Superior temporal gyrus (tissue), 1 donor: Measurements from ENCODE around the gene C1RL.
"Not testable (repeated sequence)": the region's sequence is repeated elsewhere in the genome, so short reads cannot be mapped to it uniquely, and the experiment has no call there.

Experiments
- DNase-seq: peaks from one replicate; pipeline ENCODE4 v3.0.0-alpha.2; 2016; ENCODE audit errors: extremely low spot score

Gene C1RL

DNA sequence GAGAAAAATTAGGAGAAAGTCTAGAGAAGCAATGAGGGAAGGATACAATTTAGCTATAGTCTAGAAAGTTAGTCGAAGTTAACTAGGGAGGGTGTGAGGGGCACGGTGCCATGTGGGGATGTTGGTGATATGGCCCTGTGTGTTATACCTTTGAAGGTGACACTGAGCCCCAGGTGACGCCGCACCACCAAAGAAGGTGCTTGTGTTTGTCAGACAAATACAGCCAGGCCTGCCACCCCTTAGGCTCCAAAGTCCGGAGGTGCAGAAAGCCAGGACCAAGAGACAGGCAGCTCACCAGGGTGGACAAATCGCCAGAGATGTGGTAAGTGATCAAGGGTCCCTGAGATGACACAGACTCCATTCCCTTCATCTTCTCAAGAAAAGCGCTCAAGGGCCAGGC lies 47.4 kb downstream of the C1RL start:
- no peak for DNase-seq

DNA sequence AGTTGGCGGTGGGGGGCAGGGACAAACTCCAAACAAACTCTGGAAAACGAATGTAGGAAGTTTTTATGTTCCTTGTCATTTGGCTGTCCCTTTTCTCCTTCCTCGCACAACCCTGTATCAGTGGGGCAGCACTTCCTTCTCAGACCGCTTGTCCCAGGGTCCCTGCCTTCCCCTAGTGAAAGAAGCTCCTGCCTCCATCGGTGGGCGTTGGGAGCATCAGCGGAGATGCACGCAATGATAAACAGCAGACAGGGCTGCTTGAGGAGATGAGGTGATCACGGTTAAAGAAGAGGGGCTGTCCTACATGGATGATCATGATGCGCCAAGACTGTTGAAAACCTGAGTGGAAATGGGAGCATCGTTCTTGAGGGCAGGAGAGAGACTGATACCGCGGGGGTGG lies 47.9 kb downstream of the C1RL start:
- no peak for DNase-seq

DNA sequence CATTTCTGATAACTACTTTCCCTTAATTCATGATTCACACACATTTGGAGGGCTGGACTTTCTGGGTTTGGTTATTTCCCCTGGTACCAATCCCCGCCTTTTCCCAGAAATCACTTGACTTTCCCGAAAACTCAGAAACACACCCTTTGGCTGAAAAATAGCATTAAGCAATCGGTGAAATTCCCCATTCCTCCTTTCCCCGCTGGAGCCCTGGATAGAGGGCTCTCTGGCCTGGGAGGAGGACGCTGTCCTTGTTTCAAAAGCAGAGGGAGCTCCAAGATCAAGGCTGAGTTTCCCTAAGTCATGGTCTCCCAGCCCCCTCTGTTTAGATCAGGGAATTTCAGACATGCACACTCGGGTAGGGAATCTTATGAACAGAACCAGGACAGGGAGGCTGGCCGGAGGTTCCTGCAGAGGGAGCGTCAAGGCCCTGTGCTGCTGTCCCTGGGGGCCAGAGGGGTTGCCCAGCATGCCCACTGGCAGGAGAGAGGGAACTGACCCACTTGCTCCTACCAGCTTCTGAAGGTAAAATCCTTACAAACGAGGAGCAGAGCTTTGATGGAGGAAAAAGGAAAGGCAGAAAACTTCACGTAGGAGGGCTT lies 48.6 kb downstream of the C1RL start, which contains the start of gene C1S:
Gene C1S, plus strand, starts transcription at position 366 of the 602 bp plus-strand sequence. CDS start 1,195 bp downstream, outside the sequence.
- DNase-seq, result peak; percentile 39

DNA sequence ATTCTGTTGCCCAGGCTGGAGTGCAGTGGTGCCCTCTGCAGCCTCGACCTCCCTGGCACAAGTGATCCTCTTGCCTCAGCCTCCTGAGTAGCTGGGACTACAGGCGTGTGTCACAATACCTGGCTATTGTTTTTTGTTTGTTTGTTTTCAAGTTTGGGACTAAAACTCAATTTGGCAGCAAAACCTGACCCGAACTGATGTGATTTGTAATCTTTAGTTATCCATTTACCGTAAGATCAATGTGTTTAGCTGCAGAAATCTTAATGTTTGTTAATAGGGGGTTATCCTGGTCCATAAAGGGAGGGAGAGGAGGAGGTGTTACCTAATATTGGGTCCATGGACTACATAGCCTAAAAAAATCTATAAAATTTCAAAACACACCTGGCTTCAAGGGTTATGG lies 49.2 kb downstream of the C1RL start:
- DNase-seq, result no peak

DNA sequence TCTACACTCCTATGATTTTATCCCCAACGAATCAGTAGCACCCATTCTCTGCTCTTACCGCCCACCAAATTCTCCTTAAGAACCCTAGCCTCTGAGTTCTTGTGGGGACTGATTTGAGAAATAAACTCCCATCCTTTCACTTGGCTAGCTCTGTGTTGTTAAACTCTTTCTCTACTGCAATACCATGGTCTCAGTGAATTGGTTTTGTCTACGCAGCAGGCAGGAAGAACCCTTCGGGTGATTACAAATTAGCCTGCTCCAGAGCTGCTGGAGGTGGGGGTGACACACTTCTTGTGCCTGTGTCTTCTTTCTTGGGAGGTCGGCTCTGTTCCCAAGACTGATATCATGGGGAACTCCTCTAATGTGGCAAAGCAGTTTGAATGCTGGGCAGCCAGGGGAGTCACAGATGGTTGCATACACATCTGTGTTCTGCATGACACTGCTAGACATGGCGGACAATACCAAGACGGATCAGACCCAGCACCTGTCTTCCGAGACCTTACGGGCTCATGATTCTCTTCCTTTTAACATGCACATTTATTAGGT lies 50.1 kb downstream of the C1RL start:
- no peak for DNase-seq

DNA sequence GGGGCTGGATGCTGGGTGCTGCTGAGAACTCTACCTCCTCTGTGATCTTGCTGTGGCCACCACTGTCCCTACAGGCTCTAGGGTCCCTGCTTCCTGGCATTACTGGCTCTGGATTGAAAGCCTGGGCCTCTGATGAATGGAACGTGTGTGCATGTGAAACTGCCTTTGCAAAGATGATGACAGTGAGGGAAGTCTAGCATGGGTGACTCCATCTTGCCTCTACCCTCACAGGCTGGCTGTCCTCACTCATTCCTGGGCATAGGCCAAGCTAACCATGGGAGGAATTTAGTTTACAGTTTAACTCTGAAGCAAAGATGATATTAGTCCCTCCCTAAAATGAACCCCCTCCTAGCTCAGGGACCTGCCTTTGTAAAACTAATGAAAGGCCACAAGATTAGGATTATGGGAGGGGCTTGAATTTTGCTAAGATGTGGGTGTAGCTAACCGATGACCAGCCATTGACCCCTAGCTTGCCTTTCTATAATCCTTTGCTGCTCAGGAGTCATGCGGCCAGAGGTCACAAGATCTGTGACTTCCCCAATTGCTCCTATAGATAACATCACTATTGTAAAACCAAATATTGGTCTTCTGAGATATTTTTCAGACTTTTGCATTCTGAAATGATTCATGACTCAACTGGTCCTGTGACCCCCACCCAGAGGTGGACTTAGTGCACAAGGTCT lies 50.7 kb downstream of the C1RL start:
- DNase-seq, result no peak

DNA sequence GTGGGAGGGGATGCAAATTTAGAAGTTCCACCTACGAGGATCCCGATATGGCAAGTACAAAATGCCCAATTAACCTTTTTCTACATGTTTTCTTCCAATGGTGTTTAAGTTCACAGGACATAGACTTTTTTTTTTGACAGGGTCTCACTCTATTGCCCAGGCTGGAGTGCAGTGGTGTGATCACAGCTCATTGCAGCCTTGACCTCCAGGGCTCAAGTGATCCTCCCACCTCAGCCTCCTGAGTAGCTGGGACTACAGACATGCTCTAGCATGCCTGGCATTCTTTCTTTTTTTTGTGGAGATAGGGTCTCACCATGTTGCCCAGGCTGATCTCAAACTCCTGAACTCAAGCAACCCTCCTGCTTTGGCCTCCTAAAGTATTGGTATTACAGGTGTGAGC lies 53.3 kb downstream of the C1RL start:
- DNase-seq, result not testable (repeated sequence)

DNA sequence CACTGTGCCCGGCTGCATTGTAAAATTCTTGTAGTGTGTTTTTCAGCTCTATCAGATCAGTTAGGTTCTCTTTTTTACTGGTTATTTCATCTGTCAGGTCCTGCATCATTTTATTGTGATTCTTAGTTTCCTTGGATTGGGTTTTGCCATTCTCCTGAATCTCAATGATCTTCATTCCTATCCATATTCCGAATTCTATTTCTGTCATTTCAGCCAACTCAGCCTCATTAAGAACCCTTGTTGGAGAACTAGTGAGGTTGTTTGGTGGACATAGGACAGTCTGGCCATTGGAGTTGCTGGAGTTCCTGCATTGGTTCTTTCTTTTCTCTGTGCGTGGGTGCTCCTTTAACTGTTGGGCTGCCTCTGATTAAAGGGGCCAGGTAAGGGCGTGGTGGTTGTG lies 54.1 kb downstream of the C1RL start:
- DNase-seq, result no peak

DNA sequence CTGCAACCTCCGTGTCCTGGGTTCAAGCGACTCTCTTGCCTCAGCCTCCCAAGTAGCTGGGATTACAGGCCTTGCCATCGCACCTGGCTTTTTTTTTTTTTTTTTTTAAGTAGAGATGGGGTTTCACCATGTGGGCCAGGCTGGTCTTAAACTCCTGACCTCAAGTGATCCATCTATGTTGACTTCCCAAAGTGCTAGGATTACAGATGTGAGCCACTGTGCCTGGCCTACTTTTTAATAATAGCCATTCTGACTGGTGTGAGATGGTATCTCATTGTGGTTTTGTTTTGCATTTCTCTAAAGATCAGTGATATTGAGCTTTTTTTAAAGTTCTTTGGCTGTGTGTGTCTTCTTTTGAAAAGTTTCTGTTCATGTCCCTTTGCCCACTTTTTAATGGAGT lies 59.0 kb downstream of the C1RL start:
- DNase-seq, result not testable (repeated sequence)

DNA sequence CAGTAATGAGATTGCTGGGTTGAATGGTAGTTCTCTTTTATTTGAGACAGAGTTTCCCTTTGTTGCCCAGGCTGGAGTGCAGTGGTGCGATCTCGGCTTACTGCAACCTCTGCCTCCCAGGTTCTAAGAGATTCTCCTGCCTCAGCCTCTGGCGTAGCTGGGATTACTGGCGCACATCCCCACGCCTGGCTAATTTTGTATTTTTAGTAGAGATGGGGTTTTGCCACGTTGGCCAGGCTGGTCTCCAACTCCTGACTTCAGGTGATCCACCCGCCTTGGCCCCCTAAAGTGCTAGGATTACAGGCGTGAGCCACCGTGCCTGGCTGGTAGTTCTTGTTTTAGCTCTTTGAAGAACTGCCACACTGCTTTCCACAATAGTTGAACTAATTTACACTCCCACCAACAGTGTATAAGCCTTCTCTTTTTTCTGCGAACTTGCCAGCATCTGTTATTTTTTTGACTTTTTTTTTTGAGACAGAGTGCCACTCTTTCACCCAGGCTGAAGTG lies 59.5 kb downstream of the C1RL start:
- not testable (repeated sequence) for DNase-seq

DNA sequence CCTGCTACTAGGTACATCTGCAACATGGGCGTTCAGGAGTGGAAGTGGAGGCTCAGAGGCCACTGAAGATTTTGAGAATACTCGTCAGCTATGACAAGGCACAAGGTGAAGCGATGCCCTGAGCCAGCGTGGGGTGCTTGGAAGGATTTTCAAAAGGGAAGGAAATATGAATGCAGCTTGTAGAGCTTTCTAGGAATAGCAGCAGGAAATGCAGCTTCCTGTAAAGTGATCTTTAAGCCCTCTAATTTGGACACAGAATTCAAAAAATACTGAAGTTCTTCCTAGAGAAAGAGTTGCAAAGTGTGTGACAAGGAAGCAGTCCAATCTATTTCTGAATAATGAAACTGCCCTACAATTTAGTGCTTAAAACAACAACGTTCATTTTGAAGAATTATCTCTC lies 61.7 kb downstream of the C1RL start:
- no peak for DNase-seq

DNA sequence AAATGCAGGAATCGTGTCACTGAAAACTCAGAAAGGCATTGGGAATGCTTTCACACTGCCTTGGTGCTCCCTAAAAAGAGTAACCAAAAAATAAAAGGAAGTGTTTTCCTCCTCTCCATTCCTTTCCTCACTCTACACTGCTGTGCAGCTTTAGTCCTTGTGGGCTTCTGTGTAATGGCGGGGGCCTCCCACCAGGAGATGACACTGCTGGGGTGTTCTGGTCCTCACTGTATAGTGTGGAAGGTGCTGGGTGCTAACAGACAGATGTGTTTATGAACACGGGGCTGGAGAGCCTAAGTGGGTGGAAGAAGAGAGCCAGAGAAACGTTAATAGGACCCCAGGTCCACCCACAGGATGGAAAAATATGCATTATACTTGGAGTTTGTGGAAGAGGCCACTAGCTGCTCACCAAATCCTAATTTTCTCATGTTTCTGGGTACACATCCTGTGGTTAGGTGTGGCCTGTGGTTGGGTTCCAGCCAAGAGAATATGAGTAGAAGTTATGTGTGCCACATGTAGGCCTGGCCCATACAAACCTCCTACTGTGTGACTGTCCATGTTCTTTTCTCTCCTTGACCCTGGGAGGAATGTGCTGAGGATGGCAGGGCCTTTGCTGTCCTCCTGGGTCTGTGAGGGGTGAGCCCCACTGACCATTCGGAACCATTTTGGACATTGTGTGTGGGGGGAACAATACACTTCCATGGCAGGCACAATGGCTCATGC lies 62.5 kb downstream of the C1RL start:
- no peak for DNase-seq

DNA sequence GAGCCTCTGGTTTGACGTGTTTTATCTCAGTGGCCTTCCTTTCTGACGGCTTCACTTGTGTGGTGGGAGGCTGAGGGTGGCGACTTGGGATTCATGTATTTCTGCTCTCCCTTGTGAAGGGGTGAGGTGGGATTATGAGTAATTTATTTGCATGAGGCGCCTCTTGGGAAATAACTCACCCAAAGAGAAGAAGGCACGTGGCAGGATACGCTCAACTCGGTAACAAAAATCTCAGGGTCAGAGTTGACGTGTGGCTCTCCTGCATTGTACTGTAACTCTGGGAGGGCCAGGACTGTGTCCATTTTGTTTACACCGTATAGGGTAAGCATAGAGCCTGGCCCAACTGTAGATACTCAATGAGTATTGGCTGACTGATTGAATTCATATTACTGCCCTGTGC lies 63.1 kb downstream of the C1RL start:
- no peak for DNase-seq
